HUDEP-2 (cell line): ENCODE data around the gene CEP57L1.

Experiments used
- DNase-seq, 76 experiments: peaks; one replicate each; lab custom pipeline; 2025; ENCODE audit not compliant: unreplicated experiment in 76 of 76; lab: John Stamatoyannopoulos, UW

Gene CEP57L1

DNA sequence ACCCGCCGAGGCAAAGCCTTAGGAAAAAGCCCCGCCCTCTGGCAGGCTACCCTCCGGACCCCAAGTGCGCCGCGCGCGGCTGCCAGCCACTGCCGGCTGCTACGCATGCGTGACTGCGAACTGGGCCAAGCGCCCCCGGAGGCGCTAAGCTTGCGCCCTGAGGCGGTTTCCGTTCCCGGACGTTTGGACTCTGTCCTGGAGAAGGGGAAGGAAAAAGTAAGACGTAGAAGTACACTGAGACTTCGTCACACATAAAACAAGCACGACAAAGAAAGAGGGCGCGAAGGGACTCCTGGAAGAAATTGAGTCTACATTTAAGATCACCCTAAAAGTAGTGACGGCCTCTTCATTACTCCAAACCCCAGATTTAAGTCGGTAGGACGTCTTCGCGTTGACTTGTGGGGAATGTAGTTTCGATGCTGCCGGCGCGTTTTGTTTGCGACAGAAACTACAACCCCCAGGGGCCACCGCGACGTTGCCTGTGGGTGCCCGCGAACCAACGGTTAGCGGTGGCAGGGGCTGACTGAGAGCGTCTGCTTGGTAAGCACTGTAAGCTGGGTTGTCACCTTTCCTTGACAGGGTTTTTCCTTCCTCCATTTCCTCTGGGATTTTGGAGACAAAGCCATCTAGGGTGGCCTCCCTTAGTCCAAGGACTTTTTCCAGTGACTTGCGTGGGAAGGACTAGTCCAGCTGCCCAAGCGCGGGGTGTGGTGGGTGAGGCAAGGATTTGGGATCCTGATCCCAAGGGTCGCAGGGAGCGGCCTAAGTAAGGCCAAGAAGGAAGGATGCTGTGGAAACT, at the start of gene CEP57L1:
Gene CEP57L1 (plus strand): TSS at position 472 of the 799 bp plus-strand sequence. CDS start 49,715 bp downstream, outside the sequence.
- peak in 75 of 76 experiments; percentile 58 to 99 (median 98) for DNase-seq

DNA sequence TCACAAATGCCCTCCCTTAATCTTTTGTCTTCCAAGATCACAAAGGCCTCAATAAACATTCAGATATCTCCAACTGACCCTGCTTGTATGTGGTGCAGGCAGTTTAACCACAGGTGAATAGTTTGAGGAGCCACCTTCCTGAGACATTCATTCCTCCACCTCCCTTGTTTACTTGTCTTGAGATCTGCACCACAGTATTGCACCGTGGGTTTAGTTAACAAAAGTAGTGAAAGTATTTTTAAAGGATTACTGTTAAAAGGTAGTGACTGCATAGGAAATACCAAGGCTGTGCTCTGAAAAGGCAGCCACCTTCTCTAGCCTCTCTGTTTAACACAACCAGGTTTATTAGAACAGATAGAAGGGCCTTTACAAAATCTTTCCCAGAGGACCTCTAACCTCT, 47.1 kb upstream of the CEP57L1 start:
- DNase-seq, result peak in 10 of 76 experiments; percentile 6 to 62 (median 29)

DNA sequence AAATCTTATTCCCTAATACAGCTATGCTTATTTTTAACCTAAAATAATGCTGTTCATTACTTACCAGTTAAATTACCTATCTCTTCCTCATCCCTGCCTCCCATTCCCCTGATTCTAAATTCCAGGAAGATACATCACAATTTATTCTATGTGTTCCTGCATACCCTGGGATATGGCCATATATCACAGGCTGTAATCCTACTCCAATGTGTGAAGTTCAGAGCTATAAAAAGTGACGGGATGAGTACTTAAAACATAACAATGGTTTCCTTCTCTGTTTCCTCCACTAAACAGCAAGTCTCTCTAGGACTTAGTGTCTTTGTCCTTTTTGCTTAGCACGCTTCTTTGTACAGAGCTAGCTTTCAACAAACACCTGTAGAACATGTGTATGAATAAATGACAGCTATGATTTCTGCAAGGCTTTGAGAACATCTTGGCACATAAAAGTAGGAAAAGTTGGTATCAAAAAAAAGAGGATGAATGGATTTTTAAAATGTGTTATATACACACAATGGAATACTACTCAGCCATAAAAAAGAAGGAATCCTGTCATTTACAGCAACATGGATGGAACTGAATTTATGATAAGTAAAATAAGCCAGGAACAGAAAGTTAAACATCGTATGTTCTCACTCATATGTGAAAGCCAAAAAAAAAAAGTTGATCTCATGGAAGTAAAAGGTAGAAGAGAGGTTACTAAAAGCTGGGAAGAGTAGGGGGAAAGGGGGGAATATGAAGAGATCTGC, 46.5 kb upstream of the CEP57L1 start:
- DNase-seq, result no peak

DNA sequence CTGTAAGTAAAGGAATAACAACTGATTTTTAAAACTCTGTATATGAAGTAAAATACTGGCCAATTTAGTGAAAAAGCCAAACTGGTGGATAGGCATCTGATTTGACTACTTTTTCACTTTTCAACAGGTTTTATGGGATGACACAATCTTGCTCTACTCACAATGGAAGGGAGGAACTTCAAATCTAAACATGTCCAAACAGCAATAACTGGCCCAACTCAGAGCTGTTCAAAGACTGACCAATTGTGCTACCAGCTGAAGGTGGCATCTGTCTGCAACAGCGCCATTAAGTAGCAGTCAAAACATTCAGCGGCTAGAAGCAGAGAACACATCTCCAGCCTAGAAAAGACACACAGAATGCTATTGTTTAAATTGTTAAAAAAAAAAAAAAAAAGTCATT, 45.3 kb upstream of the CEP57L1 start:
- DNase-seq, result no peak

DNA sequence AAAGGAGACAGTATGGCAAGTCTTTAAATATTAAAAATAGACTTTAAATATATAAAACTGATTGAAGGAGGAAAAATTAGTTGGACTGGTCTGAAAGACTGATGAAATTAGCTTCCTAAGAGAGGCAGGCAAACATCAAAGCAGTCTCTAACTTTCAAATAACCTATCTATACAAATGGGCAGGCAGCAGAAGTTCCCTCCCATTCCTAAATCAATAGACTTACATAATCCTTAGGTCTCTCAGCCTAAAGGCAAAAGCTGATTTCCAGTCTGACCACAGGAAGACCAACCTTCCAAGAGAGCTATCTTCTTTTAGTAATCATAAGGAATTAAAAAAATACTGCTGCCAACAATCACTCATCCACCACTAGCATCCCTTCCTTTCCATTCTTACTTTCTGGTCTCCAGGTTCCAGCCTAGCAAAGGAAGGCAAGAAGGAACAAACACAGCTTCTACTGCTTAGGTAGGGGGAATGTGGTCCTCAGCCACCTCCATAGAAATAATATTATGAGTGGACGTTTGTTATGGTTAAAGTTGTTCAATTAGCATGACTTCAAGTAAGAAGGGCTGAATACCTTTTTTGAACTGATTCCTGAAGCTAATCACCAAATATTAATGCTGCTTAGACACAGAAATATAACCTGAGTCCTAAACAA, 44.7 kb upstream of the CEP57L1 start:
- DNase-seq, result no peak

DNA sequence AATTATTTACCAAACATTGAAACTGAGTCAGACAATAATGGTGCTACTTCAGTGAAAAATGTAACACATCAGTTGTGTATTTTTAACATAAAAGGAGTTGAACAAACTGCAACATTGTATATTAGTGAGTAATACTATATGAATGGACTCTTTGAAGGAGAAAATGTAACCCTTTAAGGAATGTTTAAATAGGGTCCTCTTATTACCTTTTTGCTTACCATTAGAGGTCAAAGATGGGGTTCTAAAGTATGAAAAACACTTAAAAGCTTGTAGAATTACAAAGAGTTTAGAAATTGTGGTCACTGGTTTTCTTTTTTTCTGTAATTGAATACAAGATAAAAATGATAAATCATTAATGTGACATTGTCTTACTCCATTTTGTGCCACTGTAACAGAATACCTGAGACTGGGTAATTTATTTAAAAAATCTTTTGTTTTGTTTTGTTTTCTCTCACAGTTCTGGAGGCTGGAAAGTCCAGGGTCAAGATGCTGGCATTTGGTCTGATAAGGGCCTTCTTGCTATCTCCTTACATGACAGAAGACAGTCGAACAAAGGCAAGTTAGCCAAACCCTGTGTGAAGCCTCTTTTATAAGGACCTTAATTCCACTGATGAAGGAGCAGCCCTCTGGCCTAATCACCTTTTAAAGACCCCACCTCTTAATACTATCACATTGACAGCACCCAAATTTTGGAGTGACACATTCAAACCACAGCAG, 43.8 kb upstream of the CEP57L1 start:
- peak in 12 of 76 experiments; percentile 10 to 48 (median 26) for DNase-seq

DNA sequence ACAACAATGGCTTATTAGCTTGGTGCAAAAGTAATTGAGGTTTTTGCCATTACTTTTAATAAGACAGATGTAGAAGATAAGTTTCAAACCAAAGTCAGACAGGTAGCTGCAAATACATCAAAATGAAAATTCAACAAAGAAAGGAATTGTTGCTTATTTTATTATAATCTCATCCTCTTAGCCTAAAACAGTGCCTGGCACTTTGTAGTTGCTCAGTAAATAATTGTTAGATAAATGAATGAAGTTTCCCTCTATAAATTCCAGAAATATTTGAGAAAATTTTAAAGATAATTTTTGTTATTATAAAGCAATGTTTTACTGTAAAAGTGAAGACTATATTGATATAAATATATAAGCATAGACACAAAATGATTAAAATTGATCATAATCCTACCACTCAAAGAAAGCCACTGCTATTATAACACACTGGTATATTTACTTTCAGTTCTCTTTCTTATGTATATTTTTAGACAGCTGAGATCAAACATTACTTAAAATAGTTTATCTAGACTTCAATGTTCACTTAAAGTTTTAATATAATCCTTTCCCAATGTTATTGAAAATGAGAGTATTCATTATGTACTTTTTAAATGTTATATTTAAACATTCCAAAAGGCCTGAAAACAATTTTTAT, 43.2 kb upstream of the CEP57L1 start:
- DNase-seq, result no peak

DNA sequence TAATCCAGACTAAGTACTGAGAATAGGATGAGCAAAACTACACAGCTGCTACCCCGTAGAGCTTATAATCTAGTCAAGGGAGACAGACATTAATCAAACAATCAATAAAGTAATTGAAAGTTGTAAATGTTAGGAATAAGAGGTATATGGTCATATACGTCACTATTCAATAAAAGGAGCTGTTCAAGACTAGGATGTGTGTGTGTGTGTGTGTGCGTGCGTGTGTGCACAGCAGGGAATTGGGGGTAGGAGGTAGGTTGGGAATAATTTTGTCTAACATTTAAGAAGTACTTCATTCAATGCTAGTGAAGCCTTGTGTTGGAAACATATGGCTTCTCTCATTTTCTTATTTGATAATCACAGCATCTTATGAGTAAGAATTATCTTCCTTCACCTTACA, 42.5 kb upstream of the CEP57L1 start:
- no peak for DNase-seq

DNA sequence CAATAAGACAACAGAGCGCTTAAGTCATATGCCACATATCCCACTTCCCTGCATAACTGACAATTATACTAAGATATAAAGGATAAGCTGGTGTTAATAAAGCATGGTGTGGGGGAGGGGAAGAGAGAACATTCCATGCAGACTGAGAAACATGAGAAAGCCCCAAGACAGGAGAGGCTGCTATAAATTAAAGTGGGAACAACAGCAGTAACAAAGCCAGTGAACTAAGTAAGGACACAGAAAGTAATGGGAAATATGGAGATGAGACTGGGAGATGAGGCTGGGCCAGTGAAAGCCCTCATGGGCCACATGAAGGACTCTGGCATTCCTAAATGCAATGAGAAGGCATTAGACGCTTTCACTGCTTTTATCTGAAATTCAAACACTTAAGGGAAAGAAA, 42.0 kb upstream of the CEP57L1 start:
- no peak for DNase-seq

DNA sequence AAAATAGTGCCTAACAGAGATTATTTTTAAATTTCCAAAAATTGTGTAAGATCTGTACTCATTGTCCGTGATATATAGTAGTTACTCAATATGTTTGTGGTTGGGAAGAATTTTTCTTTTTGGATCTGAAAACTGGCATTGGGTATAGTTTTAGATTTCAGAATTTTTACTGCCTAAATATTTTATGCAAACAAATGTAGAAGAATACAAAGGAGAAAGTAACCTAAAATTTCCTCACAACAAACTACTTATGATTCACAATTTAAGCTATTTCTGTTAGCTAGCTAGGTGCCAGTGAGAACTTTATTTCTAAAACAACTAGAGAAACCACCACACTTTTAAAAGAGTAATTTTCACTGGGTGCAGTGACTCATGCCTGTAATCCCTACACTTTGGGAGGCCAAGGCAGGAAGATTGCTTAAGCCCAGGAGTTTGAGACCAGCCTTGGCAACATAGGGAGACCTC, 39.5 kb upstream of the CEP57L1 start:
- DNase-seq, result no peak

DNA sequence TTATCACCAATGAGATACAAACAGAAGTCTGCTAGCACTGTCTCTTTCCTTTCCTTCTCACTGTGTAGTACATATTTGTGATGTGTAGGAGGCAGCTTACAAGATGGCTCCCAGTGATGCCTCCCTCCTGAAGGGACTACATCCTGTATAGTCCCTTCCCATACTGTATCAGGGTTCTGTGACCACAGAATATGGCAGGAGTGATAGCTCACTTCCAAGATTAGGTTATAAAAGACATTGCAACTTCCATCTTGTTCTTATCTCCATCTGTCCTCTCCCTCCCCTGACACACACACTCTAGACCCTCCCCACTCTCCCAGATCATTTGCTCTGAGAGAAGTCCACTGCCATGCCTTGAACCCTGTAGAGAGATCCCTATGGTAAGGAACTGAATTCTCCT, 38.6 kb upstream of the CEP57L1 start:
- no peak for DNase-seq

DNA sequence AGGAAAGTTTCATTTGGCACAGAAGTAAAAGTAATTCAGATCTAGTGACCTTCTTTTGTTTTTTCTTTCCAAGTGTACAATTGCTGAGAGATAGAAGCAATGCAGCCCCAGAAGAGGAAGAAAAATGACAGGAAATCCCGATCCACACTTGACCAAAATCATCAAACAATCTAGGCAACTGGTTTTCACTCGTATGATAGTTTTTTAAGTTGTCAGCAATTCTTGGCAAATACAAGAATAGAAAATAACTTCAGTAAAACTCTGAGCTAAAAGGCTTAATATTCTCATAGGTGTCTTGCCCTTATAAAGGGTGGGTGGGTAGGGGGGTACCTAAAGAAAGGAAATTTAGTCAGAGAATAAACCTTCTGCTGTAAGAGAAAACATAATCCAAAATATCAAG, 36.7 kb upstream of the CEP57L1 start:
- no peak for DNase-seq

DNA sequence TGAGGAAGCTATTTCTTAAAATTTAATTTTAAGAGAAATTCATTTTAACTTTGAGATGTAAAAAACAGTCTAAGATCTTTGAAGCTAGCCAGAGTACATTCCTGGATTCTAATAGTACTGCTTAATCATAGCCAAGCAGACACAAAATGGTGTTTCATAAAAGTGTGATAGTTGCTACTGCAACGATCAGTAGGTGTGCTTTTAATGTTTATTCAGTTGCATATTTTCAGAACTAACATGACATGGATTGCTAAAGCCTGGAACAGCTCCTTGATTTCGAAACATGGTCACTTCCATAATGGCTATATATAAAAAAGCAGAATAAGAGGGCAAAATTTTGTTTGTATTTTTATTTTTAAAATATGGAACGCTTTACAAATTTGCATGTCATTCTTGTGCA, 36.2 kb upstream of the CEP57L1 start:
- no peak for DNase-seq

DNA sequence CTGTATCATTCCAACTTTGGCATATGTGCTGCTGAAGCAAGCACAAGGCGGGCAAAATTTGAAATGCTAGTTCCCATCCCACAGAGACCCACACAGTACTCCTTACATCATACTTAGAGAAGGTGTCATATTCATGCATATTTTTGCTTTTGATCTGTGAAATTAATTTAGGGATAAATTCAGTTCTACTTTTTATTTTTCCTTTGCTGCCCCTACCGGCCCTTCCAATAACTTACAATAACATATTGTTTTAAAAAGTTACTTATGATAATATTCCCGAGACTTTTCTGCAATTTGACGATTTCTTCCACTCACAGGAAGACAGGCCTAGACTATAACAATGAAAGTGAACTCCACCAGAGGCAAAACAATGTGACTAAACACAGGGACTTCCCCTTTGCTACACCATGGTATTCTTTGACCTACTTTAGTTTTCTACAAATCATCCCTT, 35.7 kb upstream of the CEP57L1 start:
- peak in 3 of 76 experiments; percentile 15 to 32 (median 17) for DNase-seq

DNA sequence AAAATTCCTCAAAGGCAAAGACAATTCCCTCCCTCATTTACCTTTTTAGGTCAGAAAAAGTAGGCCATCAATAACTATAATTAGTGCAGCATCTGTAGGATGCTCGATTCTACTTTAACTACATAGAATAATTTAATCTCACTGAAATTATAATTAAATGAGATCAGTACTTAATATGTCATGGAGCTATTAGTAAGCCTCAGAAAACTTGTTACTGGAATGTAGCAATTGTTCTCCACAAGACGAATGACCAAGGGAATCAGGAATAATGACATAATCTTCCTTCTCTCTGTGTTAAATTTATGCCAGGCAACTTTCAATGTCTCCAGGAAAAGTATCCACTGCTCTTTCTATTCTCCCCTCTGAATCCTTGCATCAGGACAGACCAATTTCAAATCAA, 34.7 kb upstream of the CEP57L1 start:
- DNase-seq, result no peak

DNA sequence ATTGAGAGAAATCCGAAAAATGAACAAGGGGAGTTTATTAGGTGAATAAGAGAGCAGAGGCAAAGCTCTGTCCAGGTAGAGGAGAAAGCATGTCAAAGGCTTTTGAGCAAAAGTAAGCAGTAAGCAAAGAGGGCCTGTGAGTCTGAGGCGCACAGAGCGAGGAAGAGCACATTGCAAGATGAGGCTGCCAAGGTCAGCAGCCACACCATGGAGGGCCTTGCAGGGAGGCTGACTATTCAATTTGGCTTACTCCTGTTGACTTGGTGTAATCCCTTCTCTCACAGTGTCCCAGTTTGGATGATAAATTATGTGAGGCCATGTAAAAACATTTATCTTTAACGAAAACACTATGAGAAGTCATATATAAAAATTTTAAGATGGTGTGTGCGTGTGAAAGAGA, 33.1 kb upstream of the CEP57L1 start:
- DNase-seq, result no peak

DNA sequence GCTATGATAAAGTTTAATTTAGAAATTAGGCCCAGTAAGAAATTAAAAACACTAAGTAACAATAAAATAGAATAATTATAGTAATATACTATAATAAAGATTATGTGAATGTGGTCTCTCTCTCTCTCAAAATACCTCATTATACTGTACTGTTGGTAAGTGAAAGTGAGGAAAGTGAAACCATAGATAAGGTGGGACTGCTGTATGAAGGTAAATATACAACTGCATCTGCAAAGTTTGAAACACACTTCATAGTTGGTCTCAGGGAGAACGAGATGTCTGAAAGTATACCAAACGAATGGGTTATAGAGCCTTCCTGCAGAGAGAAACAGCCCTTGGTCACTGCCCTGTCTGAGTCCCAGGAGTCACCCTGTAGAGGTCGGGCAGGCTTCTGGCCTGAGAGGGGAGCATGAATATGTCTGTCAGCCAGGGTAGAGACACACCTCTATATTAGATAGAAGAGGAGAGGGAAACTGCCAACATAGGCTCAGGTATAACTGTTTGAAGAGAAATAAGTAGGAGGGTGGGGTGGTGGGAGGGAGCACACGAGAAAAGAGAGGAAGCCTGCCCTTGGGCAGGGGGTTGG, 32.4 kb upstream of the CEP57L1 start:
- no peak for DNase-seq

DNA sequence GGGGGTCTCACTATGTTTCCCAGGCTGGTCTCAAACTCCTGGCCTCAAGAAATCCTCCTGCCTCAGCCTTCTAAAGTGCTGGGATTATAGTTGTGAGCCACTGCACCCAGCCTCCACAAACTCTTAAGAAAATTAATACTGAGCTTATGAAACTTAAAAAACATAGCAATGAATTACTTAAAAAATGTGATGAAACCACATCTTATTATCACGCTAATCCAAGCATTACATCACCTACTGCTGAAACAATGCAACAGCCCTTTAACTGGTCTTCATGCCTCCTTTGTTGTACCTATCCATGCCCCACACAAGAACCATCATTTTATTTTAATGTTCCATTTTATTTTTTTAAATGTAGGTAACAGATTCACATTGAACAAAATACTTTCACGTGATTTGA, 25.6 kb upstream of the CEP57L1 start:
- no peak for DNase-seq

DNA sequence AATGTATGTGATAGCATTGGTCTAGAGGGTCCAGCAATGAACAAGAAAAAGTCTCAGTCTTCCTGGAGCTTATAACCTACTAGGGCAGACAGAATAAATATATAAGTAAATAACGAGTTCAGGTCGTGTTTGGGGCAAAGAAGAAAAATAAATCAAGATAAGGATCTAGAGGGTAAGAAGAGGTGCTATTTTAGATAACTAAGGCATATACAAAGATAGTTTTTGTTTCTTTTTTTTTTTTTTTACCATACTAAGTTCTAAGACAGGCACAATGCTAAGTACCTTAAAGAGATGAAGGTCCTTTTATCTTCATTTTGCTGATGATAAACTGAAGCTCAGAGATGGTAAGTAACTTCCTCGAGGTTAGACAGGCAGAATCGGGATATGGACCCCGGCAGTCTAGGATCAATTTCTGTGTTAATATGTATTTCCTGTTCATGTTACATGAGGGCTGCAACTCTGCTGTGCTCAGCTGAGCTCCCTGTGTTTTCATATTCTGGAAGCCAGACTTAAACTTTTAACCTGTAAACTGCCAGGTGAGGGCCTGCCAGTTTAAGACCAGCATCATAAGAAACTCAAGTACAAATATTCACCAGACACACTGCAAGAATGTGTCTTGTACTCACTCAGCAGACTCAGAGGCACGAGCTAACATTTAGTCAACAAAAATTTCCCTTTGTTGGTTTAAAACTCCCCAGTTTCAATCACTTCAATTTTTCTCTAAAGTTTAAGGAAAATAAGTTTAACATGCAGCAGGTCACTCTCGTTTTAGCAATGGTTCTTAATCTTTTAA, 24.0 kb upstream of the CEP57L1 start:
- no peak for DNase-seq
